NCI-H187 treated with DMSO at 0.1 percent for 48 hours (cell line): ENCODE results near the gene IL17REL.

Experiments
- DNase-seq: peaks from one replicate; lab custom pipeline; 2025; lab: John Stamatoyannopoulos, UW

The IL17REL gene

DNA sequence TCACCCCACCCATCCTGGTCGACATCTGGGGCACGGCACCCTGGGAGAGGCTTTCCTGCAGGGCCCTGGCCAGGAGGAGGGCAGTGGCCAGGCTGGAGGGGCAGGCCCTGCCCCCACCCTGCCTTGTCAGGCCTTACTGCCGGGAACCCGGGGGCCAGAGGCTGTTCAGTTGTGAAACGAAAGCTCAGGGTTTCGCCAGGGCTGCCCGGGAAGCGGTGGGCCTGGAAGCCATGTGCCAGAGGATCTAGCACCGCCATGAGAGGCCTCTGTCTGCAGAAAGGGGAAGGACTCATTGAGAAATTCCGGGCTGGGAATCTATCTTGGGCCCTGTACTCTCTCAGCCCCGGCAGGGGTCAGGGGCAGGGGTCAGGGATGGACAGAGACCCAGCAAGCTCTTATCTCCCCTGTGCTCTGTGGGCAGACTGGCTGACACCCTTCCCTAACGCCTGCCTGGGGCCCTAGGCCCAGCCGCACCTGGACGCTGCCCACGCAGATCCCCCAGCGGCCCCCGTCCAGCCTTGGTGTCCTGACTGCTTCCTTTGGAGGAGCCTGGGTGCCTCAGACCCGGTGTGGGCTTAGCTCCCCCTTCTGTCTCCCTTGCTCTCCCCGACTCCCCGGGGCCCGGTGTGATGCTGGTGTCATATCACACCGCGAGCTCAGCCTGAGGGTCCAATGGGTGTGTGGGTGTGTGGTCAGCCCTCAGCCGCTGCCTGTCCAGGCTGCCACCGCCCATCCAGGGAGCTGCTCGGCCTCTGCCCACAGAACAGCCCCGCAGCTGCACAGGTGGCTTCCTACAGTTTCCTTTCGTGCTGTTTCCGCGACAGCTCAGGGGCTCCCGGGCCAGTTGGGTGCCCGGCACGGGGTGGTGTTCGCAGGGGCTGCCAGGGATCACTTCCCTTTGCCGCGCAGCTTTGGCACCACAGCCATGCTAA lies 45.5 kb downstream of the IL17REL start:
- no peak for DNase-seq

DNA sequence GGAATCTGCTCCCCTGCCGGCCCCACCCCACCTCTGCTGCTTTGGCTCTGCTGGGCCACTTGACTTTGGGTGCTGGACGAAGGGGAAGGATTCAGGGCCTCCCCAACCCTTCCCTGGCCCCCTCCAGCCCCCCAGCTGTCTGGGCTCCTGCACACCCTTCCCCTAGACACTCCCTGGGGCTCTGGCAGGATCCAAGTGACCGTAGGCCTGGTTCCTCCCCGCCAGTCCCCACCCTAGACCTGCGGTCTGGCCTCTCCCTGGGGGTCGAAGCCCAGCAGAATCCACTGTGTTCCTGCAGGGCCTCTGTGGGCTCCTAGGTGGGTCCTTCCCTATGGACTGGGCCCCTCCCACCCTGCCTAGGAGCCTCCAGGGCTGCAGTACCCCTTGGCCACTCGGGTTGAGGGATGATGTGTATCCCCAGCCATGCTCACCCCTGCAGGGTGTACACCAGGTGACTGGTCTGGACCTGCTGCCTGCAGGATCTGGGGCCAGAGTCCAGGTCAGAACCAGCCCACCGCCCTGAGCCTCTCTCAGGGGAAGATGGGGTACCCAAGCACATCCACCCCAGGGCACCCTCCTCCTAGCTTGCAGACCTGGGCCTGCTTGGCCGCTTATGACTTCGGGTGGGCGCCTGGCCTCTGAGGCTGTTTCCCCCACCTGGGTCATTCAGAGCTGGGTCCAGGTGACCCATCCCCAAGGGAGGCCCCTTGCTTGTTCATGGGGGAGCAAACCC lies 46.4 kb downstream of the IL17REL start:
- no peak for DNase-seq

- no peak for DNase-seq
Measured at GRCh38 chr22:49965091-49966040, 47.2 kb downstream of the IL17REL start.

- no peak for DNase-seq
Measured at GRCh38 chr22:49964136-49965090, 48.2 kb downstream of the IL17REL start.

- no peak for DNase-seq
Measured at GRCh38 chr22:49963647-49964026, 48.9 kb downstream of the IL17REL start.

DNA sequence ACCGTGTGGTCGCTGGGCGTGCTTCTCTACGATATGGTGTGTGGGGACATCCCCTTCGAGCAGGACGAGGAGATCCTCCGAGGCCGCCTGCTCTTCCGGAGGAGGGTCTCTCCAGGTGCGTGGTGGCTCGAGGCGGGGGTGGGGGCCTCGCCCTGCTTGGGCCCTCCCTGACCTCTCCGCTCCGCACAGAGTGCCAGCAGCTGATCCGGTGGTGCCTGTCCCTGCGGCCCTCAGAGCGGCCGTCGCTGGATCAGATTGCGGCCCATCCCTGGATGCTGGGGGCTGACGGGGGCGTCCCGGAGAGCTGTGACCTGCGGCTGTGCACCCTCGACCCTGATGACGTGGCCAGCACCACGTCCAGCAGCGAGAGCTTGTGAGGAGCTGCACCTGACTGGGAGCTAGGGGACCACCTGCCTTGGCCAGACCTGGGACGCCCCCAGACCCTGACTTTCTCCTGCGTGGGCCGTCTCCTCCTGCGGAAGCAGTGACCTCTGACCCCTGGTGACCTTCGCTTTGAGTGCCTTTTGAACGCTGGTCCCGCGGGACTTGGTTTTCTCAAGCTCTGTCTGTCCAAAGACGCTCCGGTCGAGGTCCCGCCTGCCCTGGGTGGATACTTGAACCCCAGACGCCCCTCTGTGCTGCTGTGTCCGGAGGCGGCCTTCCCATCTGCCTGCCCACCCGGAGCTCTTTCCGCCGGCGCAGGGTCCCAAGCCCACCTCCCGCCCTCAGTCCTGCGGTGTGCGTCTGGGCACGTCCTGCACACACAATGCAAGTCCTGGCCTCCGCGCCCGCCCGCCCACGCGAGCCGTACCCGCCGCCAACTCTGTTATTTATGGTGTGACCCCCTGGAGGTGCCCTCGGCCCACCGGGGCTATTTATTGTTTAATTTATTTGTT lies 49.6 kb downstream of the IL17REL start:
- no peak for DNase-seq

GRCh38 chr22:49962012-49962750 lies 50.4 kb downstream of the IL17REL start:
- no peak for DNase-seq

GRCh38 chr22:49961601-49962011 lies 51.0 kb downstream of the IL17REL start:
- no peak for DNase-seq

GRCh38 chr22:49961005-49961600 lies 51.5 kb downstream of the IL17REL start:
- no peak for DNase-seq

- DNase-seq, result peak; percentile 4
Measured at GRCh38 chr22:49960159-49961004, 52.2 kb downstream of the IL17REL start, which contains the start of gene PIM3. TSS of gene PIM3 (plus strand) at chr22:49960772. CDS start at chr22:49960948, 176 bp downstream.

GRCh38 chr22:49959782-49960158 lies 52.8 kb downstream of the IL17REL start:
- DNase-seq, result no peak

GRCh38 chr22:49958931-49959781 lies 53.4 kb downstream of the IL17REL start:
- no peak for DNase-seq

DNA sequence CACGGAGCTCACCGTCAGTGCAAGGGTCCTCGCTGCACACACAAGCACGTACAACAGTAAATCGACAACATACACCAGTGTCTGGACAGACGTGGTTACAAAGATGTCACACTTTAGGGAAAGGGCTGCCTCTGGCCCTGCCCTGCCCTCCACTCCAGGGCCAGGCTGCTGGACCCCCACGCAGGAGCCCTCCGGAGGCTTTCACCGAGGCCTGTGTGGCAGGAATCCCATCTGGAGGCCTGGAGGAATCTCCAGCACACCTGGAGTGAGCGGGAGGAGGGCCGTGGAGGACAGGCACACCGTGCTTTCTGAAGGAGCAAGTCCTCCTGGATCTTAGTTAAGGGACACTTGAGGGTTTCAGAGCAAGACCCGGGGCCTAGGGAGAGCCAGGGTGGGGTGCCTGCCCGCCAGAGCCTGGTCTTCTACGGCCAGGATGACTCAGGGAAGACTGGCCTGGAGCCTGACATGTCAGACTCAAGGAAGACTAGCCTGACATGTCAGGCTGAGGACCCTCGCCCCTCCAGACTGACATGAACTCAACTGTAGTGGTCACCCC lies 54.1 kb downstream of the IL17REL start:
- no peak for DNase-seq

GRCh38 chr22:49957826-49958365 lies 54.7 kb downstream of the IL17REL start:
- DNase-seq, result no peak

- DNase-seq, result no peak
Measured at GRCh38 chr22:49956914-49957825, 55.4 kb downstream of the IL17REL start.
